ENCODE measurements around the gene DDIT3.
"Not testable (repeated sequence)": the region's sequence is repeated elsewhere in the genome, so short reads cannot be mapped to it uniquely, and the experiment has no call there.

Gene DDIT3

GRCh38 chr12:57524814-57525614 lies 4.7 kb upstream of the DDIT3 start:
- no peak for DNase-seq

- peak; percentile 47 for DNase-seq
Observed at GRCh38 chr12:57523706-57524614, 3.6 kb upstream of the DDIT3 start.

GRCh38 chr12:57522887-57523705 lies 2.8 kb upstream of the DDIT3 start:
- peak; percentile 83 for DNase-seq

- DNase-seq, result peak; percentile 94
Observed at GRCh38 chr12:57522011-57522886, 1.9 kb upstream of the DDIT3 start, which contains the start of gene MBD6. TSS of gene MBD6 (plus strand) at chr12:57522824. CDS start at chr12:57524304, 1,480 bp downstream.

- peak; percentile 56 for DNase-seq
Observed at GRCh38 chr12:57521525-57522010, 1.3 kb upstream of the DDIT3 start.

GRCh38 chr12:57519796-57520052 lies 590 bp downstream of the DDIT3 start:
- peak; percentile 71 for DNase-seq

GRCh38 chr12:57518920-57519795 lies 1.2 kb downstream of the DDIT3 start:
- peak; percentile 71 for DNase-seq

- DNase-seq, result no peak
Observed at GRCh38 chr12:57518176-57518919, 2.0 kb downstream of the DDIT3 start.

- DNase-seq, result not testable (repeated sequence)
Observed at GRCh38 chr12:57517718-57518117, 2.6 kb downstream of the DDIT3 start.

GRCh38 chr12:57517187-57517586 lies 3.1 kb downstream of the DDIT3 start:
- peak; percentile 24 for DNase-seq

- DNase-seq, result no peak
Observed at GRCh38 chr12:57516617-57517153, 3.6 kb downstream of the DDIT3 start.

- no peak for DNase-seq
Observed at GRCh38 chr12:57515934-57516541, 4.3 kb downstream of the DDIT3 start.

- DNase-seq, result no peak
Observed at GRCh38 chr12:57515408-57515933, 4.8 kb downstream of the DDIT3 start.

- peak; percentile 85 for DNase-seq
Observed at GRCh38 chr12:57514720-57515407, 5.5 kb downstream of the DDIT3 start.

- DNase-seq, result not testable (repeated sequence)
Observed at GRCh38 chr12:57514246-57514645, 6.1 kb downstream of the DDIT3 start.

GRCh38 chr12:57513677-57514076 lies 6.6 kb downstream of the DDIT3 start:
- not testable (repeated sequence) for DNase-seq

- DNase-seq, result no peak
Observed at GRCh38 chr12:57513266-57513665, 7.0 kb downstream of the DDIT3 start.

GRCh38 chr12:57512665-57513064 lies 7.6 kb downstream of the DDIT3 start:
- DNase-seq, result no peak
